Stimulated activated CD4-positive, alpha-beta T cell treated with anti-CD3 and anti-CD28 coated beads, Interleukin-4, amount 100 ng/mL, for 24 hours (primary cell): ENCODE measurements around the gene TCN1.
A peak's percentile ranks its signal among the peaks of the same experiment; 100 is the strongest.
"Not testable (repeated sequence)": the region's sequence is repeated elsewhere in the genome, so short reads cannot be mapped to it uniquely, and the experiment has no call there.

Source experiments
- DNase-seq: peaks from one replicate; pipeline ENCODE4 v3.0.0-alpha.2; 2020

TCN1 gene

GRCh38 chr11:59866397-59866796, at the start of gene TCN1:
Gene TCN1, minus strand, starts transcription at chr11:59866487. Its CDS starts 17 bp downstream, at chr11:59866470.
- no peak for DNase-seq

- not testable (repeated sequence) for DNase-seq
These were observed 37.3 kb upstream of the TCN1 start for GRCh38 chr11:59903569-59903968.

GRCh38 chr11:59901306-59901705, 35.0 kb upstream of the TCN1 start:
- DNase-seq = no peak

- DNase-seq = no peak
These were observed 34.3 kb upstream of the TCN1 start for GRCh38 chr11:59900366-59901126.

- DNase-seq = no peak
These were observed 33.2 kb upstream of the TCN1 start for GRCh38 chr11:59899532-59899931.

- no peak for DNase-seq
These were observed 32.4 kb upstream of the TCN1 start for GRCh38 chr11:59898650-59899049.

- no peak for DNase-seq
These were observed 31.8 kb upstream of the TCN1 start for GRCh38 chr11:59898046-59898445.

DNA sequence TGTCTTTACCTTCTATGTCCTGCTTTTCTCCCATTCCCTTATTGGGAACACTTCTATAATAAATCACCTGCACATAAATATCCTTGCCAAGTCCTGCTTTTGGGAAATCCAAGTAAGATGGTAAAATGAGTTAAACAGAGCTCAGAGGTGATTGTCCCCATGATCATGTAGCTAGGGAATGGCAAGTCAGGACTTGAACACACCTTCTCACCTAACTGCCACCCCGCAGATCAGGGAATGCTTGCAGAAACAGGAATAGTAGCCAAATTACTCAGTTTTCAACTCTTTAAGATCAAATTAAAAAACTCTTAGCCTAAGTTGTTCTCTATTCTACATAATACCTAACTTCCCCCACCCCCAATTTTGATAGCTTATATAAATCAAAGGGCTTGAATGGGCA, 28.3 kb upstream of the TCN1 start:
- DNase-seq = no peak

DNA sequence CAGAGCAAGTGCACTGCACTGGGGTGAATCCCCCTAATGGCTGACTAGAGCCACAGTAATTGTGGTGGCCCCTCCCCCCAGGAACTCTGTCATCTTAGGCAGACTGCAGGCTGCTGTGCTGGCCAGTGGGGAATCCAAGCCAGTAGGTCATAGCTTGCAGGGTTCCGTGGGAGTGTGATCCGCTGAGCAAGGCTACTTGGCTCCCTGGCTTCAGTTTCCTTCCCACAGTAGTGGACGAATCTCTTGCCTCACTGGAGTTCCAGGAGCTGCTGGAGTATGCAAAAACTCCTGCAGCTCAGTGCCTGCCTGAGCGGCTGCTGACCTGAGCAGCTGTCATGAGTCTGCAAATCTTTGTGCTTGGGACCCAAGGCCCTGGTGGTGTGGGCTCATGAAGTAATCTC, 25.5 kb upstream of the TCN1 start:
- no peak for DNase-seq

GRCh38 chr11:59887156-59887555, 20.9 kb upstream of the TCN1 start:
- not testable (repeated sequence) for DNase-seq

- DNase-seq = no peak
These were observed 17.3 kb upstream of the TCN1 start for GRCh38 chr11:59883597-59883996.

GRCh38 chr11:59879567-59879966, 13.3 kb upstream of the TCN1 start:
- no peak for DNase-seq

GRCh38 chr11:59878575-59878974, 12.3 kb upstream of the TCN1 start, which contains the start of gene OOSP3:
Gene OOSP3, plus strand, starts transcription at chr11:59878782. Its CDS starts 27 bp downstream, at chr11:59878809.
- no peak for DNase-seq

DNA sequence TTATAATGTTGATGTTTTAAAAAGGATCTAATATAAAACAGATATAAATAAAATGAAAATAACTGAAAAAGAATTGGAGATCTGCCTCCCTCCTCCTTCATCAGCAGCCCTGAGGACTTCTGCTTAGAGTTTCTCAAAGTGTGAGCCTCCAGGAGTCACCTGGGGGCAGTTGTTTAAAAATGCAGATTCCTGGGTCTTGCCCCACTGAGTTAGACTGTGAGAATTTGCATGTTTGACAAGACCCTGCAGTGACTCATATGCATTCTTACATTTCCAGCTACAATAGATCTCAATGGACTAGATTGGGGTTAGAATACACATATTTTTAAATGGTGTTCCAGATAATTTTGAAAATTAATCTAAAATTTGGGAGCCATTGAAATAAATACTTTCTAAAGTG, 11.5 kb upstream of the TCN1 start:
- no peak for DNase-seq

DNA sequence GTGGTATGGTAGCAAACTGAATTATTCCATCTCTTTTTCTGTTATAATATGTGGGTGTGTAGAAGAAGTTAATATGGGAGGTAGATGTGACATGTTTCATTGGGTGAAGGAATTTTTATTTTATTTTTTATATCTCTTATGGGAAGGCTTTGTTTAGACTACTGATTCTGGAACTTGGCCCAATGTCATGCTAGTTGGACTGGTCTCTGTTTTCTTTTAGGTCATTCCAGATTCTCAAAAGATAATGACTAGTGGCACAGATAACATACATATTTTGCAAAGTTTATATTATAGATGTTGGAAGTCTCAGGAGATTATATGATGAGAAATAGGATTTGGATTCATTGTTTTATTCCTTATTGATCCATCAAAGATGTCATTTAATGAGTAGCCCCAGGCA, 11.0 kb upstream of the TCN1 start:
- DNase-seq = no peak

DNA sequence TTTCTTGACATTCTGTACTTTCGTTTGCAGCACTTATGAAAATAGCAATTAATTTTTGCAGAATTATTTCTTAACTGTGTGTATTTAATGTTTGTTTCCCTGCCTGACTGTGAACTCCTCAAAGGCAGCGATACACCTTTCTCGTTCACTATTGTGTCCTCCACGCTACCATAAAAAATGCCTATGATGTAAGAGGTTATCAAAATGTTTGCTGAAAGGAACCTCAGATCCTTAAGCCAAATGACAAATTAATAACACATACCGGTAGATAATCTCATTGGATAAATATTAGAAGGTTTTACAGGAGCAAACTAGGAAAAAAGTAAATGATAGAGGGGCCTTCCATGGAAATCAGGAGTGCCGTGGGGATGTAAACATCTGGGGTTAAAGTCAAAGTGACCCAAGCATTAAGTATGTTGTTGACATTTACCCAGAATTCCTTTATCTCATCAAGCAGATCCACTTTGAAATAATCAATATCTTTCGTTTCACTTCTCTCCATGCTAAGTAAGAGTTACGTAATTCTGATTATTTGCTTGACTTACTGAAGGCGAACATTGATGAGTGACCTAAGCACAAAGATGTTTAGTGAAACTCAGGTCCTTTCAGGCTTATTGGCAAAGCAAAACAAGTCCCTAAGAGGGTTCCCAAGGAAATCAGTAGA, 9.7 kb upstream of the TCN1 start:
- DNase-seq = no peak

GRCh38 chr11:59872076-59872475, 5.8 kb upstream of the TCN1 start:
- DNase-seq = no peak

GRCh38 chr11:59867946-59868345, 1.7 kb upstream of the TCN1 start:
- no peak for DNase-seq

DNA sequence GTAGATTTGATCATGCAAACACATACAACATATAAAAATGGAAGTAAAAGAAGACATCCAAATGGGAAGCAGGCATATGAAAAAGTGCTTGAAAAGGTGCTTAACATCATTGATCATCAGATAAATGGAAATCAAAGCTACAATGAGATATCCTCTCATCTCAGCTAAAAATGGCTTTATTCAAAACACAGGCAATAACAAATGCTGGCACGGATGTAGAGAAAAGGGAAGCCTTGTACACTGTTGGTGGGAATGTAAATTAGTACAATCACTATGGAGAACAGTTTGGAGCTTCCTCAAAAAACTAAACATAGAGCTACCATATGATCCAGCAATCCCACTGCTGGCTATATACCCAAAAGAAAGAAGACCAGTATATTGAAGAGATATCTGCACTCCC, 549 bp upstream of the TCN1 start:
- no peak for DNase-seq

DNA sequence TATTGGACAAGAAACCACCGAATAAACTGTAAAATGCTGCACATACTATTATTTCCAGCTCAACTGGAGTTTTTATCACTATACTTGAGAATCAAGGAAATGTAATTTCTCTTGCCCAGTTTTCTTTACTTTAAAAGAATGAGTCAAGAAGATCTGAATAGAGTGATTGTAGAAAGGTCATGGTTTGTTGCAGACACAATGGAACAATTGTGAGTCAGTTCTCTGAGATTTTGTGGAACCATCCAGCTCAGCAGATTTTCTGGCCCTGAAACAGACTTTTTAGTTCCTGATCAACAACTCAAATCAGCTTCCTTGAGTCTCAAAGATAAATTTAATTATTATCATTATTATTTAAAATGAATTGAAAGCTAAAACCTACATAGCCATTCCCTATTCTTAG, 1.3 kb downstream of the TCN1 start:
- no peak for DNase-seq

DNA sequence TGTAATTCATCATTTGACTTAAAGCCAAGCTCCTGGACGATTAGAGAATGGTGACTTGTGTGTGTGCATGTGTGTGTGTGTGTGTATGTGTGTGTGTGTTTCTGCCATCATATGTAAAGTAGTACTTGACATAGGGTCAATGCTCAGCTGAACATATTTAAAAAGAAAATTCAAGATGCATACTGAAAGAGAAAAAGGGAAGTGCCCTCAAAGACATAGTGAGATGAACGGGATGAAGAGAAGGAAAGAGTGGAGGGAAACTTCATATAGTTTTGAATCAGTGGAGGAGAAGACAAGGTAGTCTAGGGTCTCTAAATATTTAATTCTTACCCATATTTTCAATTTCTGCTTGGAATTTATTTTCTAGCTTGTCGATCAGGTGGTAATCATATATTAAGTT, 4.0 kb downstream of the TCN1 start:
- DNase-seq = no peak

DNA sequence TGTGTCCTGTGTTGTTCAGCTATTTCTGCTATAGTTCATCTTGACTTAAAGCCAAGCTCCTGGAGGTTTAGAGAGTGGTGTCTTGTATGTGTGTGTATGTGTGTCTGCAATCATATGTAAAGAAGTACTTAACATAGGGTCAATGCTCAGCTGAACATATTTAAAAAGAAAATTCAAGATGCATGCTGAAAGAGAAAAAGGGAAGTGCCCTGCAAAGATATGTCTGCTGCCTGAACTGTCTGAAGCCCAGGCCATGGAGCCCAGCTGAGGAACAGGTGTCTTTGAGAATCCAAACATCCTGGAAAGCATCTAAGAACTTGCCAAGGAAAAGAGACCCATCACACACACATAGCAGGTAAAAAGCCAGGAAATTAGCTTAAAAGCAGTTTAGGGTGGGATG, 6.6 kb downstream of the TCN1 start:
- no peak for DNase-seq

DNA sequence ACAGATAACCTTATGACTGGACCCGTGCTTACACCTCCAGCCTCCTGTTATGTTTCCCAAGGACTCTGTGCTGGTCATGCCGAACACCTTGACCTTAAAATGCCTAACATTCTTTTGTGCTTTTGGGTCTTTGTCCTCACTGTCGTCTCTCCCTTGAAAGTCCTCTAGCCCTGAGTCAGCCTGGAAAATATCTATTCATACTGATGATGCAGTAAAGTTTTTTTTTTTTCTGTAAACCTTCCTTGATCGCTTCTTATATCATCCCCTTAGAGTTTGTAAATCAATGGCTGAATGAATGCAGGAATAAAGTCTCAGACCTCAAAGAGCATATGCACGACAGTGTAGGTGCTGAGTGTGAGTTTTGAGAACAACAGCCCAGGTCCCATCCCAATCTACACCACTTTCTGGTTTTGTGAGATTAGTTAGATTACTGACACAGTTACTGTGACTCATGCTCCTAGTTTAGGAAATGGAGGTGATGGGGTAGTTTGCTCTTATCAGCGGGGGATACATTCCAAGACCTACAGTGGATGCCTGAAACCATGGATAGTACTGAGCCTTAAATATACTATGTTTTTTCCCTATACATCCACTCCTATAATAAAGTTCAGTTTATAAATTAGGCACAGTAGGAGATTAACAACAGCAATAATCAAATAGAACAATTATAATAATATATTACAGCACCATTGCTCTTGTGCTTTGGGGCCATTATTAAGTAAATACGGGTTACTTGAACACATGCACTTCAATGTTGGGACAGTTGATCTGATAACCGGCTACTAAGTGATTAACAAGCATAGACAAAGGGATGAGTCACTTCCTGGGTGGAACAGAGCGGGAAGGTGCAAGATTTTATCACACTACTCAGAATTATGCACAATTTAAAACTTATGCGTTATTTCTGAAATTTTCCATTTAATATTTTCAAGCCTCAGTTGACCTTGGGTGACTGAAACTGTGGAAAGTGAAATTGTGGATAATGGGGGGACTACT, 8.6 kb downstream of the TCN1 start:
- DNase-seq = peak; percentile 6
